ENCODE measurements around the gene LRP3.

DNA sequence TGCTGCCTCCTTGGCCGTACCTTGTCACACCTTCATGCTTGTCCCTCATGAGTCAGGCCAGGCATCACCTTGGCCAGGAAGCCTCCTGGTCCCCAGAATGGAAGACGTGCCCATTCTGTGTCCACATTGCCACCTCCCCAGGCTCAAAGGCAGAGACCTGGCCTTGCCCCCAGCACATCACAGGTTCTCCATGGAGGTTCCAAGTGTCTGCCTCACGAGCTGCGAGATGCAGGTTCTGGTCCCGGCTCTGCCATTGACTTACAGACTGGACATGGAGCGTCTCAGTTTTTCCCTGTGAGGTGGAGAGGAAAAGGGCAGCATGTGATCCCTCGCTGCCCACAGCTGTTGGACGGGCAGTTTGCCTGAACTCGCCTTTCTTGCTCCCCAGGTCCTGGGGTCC is 40.6 kb downstream of the LRP3 start:
- TF ChIP-seq CTCF (IDR thresholded peaks at IDR 0.05) (no peak), POLR2AphosphoS5 (IDR thresholded peaks at IDR 0.05) (no peak)

All from sigmoid colon (tissue), 4 donors.